ENCODE results near the gene CSNK1G2. TPM values are rescaled to one million over a fixed set of nuclear protein-coding genes. Genes with fewer than 3 reads are reported as not detected.

The CSNK1G2 gene
- total and polyA plus RNA-seq, 2 of the 13 experiments (the other 11 are each of a cell fraction or from before 2014, with no cell fraction given), result 53.8 to 72.5 TPM

GRCh38 chr19:1929021-1929742 is 11.8 kb upstream of the CSNK1G2 start (continued):
- peak; percentile 24; the same call in 1 of the 2 replicates for TF ChIP-seq IKZF5 (CRISPR knock-in tag; IDR thresholded peaks at IDR 0.05)
- no peak for TF ChIP-seq PHB2 (IDR thresholded peaks at IDR 0.05; ENCODE audit: partially characterized antibody)
- TF ChIP-seq NONO (IDR thresholded peaks at IDR 0.05), result no peak
- peak; percentile 49; the same call in 1 of the 2 replicates for TF ChIP-seq NONO (CRISPR knock-in tag; conservative IDR thresholded peaks at IDR 0.05)
- TF ChIP-seq TBX2 (CRISPR knock-in tag; IDR thresholded peaks at IDR 0.05; ENCODE audit: borderline replicate concordance), result 0 out of 2 replicates have a peak, but pooled peaks have one; percentile 17
- 0 out of 2 replicates have a peak, but pooled peaks have one; percentile 38 for TF ChIP-seq MXD4 (CRISPR knock-in tag; IDR thresholded peaks at IDR 0.05)
- TF ChIP-seq RXRB (CRISPR knock-in tag; IDR thresholded peaks at IDR 0.05; ENCODE audit: borderline replicate concordance), result peak; percentile 36; the same call in 1 of the 2 replicates
- peak; percentile 61; the same call in 1 of the 2 replicates for TF ChIP-seq HNF1B (CRISPR knock-in tag; IDR thresholded peaks at IDR 0.05)
- TF ChIP-seq ZSCAN5A (CRISPR knock-in tag; IDR thresholded peaks at IDR 0.05; ENCODE audit: borderline replicate concordance), result 0 out of 2 replicates have a peak, but pooled peaks have one; percentile 33
- TF ChIP-seq YEATS2 (CRISPR knock-in tag; IDR thresholded peaks at IDR 0.05; ENCODE audit: borderline replicate concordance), result peak; percentile 20; the same call in 1 of the 2 replicates
